NCI-H748 (cell line): ENCODE measurements around the gene RHCE.
A peak's percentile ranks its signal among the peaks of the same experiment; 100 is the strongest.
"Not testable (repeated sequence)": the region's sequence is repeated elsewhere in the genome, so short reads cannot be mapped to it uniquely, and the experiment has no call there.

Experiments used
- DNase-seq: peaks from one replicate; lab custom pipeline; 2025; ENCODE audit not compliant: unreplicated experiment; lab: John Stamatoyannopoulos, UW

RHCE gene

DNA sequence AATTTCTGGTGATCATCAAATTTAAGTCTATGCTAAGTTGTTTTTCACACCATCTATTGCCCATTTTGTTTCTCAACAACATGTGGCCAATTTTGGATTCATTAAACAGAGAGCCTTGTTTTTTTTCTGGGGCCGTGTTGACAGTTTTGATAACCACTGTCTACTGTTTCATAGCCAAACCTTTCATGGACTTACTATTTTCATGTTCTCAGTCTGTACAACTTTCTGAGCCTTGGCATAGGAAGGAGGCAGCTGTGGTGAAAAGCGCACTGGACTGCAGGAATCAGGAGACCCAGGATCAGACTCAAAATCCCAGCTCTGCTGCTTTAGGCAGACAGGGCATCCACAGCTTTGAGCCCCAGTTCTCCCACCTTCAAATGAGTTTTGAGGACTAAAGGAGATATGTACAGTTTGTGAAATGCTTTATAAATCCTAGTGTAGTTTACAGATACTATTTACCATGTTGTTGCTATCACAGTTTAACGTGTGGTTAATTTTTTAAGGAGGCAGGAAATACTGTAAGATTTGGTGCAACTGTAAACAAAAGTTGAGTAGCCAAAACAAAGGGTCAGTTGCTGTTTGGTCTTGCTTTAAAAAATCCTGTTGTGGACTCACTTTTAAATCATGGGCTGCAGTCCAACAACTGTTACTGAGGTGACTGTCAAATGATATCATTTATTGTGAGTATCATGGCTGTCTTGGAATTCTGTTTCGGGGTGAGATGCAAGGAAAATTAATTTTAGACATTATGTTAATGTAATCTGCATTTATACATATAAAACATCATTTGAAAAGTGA lies 13.0 kb upstream of the RHCE start:
- no peak for DNase-seq

DNA sequence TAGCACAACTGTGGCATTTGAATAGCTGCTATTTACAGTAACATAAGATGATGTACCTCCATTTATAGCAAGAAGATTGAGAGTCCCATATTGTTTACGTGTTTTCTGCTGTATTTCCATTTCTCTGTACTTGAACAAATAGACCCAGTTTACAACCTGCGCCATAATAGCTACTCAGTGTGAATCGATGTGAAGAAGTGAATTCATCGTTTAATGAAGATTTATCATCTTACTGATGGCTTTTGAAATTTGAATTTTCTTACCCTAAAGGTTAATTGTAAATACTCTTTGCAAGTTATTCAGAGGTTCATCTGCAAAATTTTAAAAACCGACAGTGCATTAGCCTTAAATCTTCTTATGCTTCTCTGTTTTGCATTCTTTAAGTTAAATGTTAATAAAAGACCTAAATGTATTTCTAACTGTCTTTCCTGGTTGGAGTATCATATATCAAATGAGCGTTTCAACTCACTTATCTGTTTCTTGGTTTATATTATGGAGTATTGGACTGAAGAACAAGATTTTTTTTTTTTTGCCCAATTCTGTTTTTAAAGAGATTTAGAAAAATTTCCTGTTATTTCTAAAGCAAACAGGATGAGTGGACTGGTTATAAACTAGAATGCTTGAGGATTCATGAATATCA lies 12.2 kb upstream of the RHCE start:
- no peak for DNase-seq

- DNase-seq, result peak; percentile 1
These were observed 11.5 kb upstream of the RHCE start for GRCh38 chr1:25431955-25432719.

DNA sequence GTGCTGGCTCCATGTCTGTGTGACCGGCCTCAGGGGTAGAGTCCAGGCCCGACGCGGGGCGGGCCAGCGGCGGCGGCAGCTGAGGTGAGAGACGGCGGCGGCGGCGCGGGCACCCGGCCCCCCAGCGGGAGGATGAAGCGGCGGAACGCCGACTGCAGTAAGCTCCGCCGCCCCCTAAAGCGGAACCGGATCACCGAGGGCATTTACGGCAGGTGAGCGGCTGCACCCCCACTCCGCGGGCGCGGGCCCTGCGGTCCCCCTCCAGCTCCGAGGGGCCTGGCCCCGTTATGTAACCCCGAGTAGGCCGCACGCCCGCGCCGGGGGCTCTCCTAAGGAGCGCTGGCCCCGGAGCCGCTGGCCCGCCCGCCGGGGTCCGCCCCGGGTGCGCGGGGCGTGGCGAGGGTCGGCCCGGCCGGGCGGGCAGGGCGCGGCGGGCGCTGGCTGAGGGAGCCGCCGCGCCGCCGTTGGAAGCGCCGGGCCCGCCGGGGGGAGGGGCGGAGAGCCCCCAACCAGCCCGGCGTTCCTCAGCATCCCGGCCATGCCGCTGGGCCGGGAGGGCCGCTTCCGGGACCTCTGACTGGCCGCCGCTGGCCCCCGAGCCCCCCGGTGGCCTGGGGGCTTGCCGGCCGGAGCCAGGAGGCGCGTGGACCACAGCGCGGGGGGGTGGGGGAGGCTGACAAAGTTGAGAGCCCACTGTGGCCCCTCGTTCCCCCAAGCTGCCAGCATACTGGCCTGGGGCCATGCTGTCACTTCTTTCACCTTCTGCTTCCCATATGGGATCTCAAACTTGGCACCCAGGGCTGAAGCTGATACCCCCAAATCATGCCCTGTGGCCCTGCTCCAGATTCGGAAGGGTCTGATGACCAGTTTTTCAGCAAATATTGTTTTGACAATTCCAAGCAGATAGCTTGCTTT lies 10.6 kb upstream of the RHCE start:
- DNase-seq, result peak; percentile 46

DNA sequence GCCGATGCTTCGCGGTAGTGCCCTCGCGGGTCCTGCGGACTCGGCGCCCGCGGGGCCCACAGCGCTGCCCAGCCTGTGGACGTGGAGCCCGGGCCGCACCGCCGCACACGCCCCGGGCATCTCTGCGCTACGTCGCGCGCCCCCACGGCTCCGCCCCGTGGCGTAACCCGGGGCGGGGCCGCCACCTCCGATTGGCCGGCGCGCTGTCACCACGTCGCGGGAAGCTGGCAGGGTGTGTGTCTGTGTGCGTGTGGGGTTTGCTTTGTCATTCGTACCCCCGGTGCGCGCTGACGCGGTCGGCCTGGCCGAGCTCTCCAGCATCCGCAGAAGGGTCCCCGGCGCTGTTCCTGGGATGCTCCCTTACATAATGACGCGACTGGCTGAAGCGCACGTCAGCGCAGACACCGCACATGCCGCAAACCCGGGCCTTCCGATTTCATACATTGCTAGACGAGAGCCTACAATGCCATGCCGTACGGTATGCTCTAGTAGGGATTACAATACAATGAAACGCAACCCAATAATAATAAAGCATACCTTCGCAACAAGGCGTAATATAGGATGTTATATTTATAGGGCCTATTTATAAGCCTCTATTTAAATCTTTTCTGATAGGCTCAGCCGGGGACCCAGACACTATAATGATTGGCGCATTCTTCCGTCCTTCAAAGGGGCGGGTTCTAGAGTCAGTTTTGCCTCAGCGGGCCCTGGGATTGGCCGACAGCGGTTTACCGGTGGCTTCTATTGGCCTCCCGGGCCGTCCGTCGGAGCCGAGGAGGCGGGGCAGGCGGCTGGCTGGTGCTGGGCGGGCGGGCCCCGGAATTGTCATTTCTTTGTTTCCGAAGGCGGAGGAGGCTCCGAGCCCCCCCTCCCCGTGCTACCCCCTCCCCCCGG lies 9.7 kb upstream of the RHCE start, which contains the start of gene MACO1:
MACO1 (plus strand) TSS at position 825 of the 894 bp plus-strand sequence. CDS start 202 bp downstream, outside the sequence.
- peak; percentile 93 for DNase-seq

- DNase-seq, result no peak
These were observed 8.0 kb upstream of the RHCE start for GRCh38 chr1:25428475-25429166.

DNA sequence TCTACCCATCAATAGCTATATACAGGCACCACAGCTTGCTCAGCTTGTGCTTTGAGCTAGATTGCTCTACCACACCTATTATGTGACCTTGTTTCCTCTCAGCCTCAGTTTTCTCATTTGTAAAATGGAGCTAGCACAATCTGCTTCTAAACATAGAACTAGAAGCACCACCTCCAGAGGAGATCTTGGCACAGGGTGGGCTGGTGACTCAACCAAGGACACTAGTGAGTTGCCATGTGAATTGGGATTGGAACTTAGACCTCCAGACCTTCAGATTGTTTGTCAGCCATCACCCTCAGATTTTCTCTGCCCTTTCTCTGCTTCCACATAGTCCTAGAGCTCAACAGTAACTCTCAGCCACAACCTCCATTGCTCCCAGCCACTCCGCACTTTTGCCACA lies 7.1 kb upstream of the RHCE start:
- DNase-seq, result no peak

DNA sequence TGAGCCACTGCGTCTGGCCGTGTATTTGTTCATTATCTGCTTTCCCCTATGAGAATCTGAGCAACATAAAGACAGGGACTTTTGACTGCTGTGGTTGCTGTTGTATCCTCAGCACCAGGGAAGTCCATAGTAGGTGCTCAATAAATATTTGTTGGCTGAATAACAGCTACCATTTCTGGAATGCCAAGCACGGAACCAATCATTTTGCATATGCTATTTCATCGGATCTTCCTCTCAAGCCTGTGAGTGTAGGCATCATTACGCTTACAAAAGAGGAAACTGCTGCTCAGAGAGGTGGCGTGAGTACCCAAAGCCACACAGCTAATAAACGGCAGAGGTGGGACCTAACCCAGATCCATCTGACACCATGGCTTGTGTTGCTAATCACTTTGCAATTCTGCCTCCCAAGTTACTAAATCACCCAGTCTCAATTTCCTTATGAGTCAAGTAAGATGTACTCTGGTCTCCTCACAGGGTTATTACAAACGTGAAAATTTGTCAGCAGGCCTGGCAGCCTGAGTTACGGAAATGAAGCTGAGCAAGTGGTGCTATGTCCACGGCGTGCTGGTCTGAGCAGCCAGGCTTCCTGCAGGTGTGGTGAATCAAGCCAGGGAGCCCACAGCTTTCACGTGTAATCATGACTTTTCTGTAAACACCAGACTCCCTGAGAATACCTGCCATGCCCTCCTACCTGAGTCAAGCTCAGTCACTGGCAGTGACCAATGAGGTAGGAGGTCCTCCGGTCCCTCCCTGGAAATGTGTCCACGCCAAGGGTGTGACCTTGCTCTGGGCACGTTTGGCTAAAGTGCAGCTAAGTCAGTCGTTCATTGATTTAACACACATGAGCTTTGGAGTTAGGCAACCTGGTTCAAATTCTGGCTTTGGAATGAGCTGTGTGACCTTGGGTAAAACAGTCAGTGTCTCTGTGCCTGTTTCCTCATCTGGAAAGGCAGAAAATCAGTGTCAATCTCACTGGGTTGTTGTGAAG lies 4.8 kb upstream of the RHCE start:
- DNase-seq, result no peak

GRCh38 chr1:25423206-25423605 lies 2.6 kb upstream of the RHCE start:
- DNase-seq, result not testable (repeated sequence)

- not testable (repeated sequence) for DNase-seq
These were observed 1.3 kb downstream of the RHCE start for GRCh38 chr1:25419339-25419738.

- DNase-seq, result not testable (repeated sequence)
These were observed 3.3 kb downstream of the RHCE start for GRCh38 chr1:25417280-25417679.

GRCh38 chr1:25414578-25414977 lies 6.0 kb downstream of the RHCE start:
- DNase-seq, result not testable (repeated sequence)

- DNase-seq, result not testable (repeated sequence)
These were observed 6.5 kb downstream of the RHCE start for GRCh38 chr1:25414157-25414556.

DNA sequence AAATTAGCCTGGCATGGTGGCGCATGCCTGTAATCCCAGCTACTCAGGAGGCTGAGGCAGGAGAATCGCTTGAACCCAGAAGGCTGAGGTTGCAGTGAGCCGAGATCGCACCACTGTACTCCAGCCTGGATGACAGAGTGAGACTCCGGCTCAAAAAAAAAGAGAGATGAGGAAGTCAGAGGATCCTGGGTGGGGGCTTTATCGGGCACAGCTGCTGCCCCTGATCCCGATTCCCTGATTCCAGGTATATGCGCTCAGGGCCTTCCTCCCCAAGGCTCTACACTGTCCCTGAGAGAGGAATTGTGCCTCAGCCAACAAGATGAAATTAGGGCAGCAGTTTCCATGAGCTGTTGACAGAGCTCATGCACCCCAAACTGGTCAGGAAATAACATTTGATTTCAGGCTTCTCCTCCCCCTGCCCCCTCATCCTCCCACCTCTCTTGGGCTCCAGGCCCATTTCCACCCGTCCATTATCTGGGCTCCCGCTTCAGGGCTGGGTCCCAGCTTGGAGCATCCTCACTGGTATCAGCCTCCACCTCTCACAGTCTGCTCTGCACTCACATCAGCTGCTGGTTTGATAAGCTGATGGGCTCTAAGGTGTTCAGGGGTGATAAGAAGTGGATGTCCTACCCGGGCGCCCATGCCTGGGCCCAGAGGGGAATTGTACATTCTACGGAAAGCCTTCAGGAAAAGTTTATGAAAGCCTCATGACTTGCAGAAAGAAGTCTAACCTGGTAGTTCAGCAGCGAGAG lies 7.6 kb downstream of the RHCE start:
- not testable (repeated sequence) for DNase-seq

GRCh38 chr1:25409641-25410427 lies 10.8 kb downstream of the RHCE start:
- DNase-seq, result not testable (repeated sequence)

GRCh38 chr1:25405731-25406305 lies 14.8 kb downstream of the RHCE start:
- DNase-seq, result not testable (repeated sequence)
